ENCODE data around the gene SSTR4. TPM values are rescaled to one million over a fixed set of nuclear protein-coding genes. Genes with fewer than 3 reads are reported as not detected.

Gene SSTR4
- total RNA-seq, 1 experiment from 2014 or later, result not detected

DNA sequence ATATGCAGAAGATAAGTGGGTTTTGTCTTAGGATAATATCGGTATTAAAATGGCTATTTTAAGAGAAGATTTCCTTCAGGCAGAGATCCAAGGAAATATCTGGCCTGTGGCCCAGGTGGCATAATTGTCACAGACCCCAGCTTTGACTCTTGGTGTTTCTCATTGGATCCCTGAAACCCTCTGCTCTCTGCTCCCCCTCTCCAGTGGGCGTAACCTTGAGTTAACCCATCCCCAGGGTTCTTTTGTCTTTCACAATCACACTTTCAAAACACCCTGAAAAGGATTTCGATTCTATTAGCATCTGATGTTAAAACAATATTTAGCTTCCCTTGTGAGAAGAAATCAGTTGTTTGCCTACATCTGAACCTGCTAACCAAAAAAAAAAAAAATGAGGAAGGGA lies 7.2 kb downstream of the SSTR4 start:
- no peak for TF ChIP-seq REST (IDR thresholded peaks at IDR 0.05; ENCODE audit: insufficient read depth in 1 of 2, low read depth in 2 of 2, low read length in 1 of 2)
- TF ChIP-seq, protein P1, sequence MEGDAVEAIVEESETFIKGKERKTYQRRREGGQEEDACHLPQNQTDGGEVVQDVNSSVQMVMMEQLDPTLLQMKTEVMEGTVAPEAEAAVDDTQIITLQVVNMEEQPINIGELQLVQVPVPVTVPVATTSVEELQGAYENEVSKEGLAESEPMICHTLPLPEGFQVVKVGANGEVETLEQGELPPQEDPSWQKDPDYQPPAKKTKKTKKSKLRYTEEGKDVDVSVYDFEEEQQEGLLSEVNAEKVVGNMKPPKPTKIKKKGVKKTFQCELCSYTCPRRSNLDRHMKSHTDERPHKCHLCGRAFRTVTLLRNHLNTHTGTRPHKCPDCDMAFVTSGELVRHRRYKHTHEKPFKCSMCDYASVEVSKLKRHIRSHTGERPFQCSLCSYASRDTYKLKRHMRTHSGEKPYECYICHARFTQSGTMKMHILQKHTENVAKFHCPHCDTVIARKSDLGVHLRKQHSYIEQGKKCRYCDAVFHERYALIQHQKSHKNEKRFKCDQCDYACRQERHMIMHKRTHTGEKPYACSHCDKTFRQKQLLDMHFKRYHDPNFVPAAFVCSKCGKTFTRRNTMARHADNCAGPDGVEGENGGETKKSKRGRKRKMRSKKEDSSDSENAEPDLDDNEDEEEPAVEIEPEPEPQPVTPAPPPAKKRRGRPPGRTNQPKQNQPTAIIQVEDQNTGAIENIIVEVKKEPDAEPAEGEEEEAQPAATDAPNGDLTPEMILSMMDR (IDR thresholded peaks at IDR 0.05), result no peak
- ATAC-seq (no peak), DNase-seq (ENCODE audit: low read depth, low spot score) (no peak)
- BruUV-seq (replicated peaks), result no TSS peak
- Histone ChIP-seq H3K4me3 (ENCODE audit: low read depth in 2 of 2, low read length in 2 of 2) (no peak overlapping the region), H3K36me3 (ENCODE audit: control insufficient read depth, insufficient read depth, low read length) (no peaks in the 10 kb centered on the region), H3K27ac (ENCODE audit: low read length) (no peak overlapping the region), H3K9me3 (ENCODE audit: control insufficient read depth, insufficient read depth, low read depth, low read length) (no peaks in the 10 kb centered on the region), H3K27me3 (ENCODE audit: control insufficient read depth, insufficient read depth, low read length) (peaks cover 31% of the 10 kb centered on the region), H3K4me1 (ENCODE audit: control insufficient read depth, insufficient read depth, low read length) (no peaks in the 10 kb centered on the region; the same call in 1 of the 2 replicates)
- intact Hi-C loops (cut with micrococcal nuclease; ENCODE audit: unreplicated experiment), result no loop called here
- POLR2A ChIA-PET, result no interaction called here
- CTCF ChIA-PET, result no interaction called here
- in situ Hi-C loops (cut with HindIII; ENCODE audit: low pct_unique_long_range_greater_than_20kb, low sequenced_read_pairs), result no loop called here

DNA sequence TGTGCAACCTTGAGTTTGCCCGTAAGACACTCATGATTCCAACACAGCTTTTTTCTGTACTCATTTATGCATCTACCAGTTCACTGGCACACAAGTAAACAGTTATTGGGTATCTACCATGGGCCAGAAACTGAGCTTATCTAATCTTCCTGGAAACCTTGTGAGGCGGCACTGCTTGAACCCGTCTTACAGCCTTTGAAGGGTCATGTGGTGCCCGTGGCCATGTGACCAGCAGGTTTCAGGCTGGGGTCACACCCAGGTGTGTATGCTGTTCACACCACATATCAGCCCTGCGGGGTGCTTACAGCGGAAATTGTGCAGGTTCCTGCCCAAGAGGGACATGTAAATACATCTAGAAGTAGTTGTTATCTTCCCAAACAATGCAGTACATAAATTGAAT lies 8.3 kb downstream of the SSTR4 start:
- BruUV-seq (replicated peaks), result no TSS peak

More for the DNA sequence above, 8.3 kb downstream of the SSTR4 start:
- Histone ChIP-seq H3K27me3 (ENCODE audit: control insufficient read depth, insufficient read depth, low read length) (peaks cover 34% of the 10 kb centered on the region), H3K9me3 (ENCODE audit: control insufficient read depth, insufficient read depth, low read depth, low read length) (no peaks in the 10 kb centered on the region), H3K36me3 (ENCODE audit: control insufficient read depth, insufficient read depth, low read length) (no peaks in the 10 kb centered on the region), H3K4me3 (ENCODE audit: low read depth in 2 of 2, low read length in 2 of 2) (no peak overlapping the region), H3K4me1 (ENCODE audit: control insufficient read depth, insufficient read depth, low read length) (peaks cover 5% of the 10 kb centered on the region), H3K27ac (ENCODE audit: low read length) (no peak overlapping the region)
- ChIA-PET CTCF (no interaction called here), POLR2A (no interaction called here)
- ATAC-seq (no peak), DNase-seq (ENCODE audit: low read depth, low spot score) (no peak)
- intact Hi-C loops (cut with micrococcal nuclease; ENCODE audit: unreplicated experiment) (no loop called here), in situ Hi-C loops (cut with HindIII; ENCODE audit: low pct_unique_long_range_greater_than_20kb, low sequenced_read_pairs) (no loop called here)
- no peak for TF ChIP-seq POLR2AphosphoS5 (IDR thresholded peaks at IDR 0.05; ENCODE audit: low read depth, low read length)
- TF ChIP-seq, protein P1 (IDR thresholded peaks at IDR 0.05), result no peak
- no peak for TF ChIP-seq REST (IDR thresholded peaks at IDR 0.05; ENCODE audit: insufficient read depth in 1 of 2, low read depth in 2 of 2, low read length in 1 of 2)
- no peak for TF ChIP-seq SIN3A (IDR thresholded peaks at IDR 0.05; ENCODE audit: borderline replicate concordance, insufficient read depth, low read depth, low read length)
- TF ChIP-seq TCF7L2 (IDR thresholded peaks at IDR 0.05; ENCODE audit: low read depth, low read length), result no peak

Data from Panc1 (cell line).